ENCODE data around the gene RAPGEF2.
"Not testable (repeated sequence)": the region's sequence is repeated elsewhere in the genome, so short reads cannot be mapped to it uniquely, and the experiment has no call there.

Gene RAPGEF2

DNA sequence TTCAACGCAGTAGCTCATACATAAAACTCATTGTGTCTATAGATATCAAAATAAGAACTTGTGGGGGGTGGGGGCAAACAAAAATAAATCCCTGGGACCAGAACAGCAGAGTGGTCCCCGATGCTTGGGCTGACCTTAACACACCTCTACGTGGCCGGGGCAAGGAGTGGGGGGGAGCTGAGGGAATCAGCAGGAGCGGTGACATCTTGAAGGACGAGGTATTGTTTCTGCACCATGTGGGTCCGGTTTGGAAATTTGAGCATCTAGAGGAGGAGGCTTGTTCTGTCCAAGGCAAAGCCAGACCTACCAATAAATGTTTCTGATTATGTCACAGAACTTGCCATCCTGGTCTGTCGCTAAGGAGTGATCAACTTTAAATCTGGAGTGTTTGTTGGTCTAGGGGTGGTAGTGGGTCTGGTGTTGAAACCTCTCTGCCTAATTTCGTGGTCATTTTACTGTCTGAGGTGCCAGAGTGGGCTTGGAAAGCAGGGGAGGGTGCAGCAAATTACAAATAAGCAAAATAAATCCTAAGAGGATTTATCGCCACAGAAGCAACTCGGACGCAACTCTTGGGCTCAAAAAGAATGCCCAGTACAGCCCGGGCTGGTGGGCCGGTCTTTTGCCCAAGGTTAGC is 774 bp upstream of the RAPGEF2 start:
- no peak for DNase-seq

DNA sequence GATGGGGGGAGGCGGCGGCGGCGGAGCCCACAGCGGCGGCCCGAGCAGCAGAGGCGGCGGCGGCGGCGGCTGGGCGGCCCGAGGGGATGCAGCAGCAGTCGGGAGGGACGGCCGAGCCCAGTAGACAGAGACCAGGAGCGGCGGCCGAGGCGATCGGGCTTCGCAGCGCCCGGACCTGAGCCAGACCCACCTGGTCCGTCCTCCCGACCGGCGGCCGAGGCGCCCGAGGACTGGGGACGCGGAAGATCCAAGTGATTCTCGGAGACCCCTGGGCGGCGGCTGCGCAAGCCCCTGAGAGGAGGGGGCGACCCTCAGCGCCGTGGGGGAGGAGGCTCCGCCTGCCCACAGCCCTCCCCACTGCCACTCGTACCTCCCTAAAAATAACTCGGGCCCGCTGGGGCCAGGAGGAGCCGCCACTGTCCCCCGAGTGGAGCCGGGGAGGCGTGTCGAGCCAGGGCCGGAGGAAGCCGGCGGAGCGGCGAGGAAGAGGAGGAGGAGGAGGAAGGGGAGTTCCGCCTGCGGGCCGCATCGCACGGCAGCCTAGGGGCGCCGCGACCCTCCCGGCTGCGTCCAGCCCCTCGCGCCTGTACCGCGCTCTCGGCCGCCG is 608 bp downstream of the RAPGEF2 start:
- DNase-seq, result peak; percentile 30

DNA sequence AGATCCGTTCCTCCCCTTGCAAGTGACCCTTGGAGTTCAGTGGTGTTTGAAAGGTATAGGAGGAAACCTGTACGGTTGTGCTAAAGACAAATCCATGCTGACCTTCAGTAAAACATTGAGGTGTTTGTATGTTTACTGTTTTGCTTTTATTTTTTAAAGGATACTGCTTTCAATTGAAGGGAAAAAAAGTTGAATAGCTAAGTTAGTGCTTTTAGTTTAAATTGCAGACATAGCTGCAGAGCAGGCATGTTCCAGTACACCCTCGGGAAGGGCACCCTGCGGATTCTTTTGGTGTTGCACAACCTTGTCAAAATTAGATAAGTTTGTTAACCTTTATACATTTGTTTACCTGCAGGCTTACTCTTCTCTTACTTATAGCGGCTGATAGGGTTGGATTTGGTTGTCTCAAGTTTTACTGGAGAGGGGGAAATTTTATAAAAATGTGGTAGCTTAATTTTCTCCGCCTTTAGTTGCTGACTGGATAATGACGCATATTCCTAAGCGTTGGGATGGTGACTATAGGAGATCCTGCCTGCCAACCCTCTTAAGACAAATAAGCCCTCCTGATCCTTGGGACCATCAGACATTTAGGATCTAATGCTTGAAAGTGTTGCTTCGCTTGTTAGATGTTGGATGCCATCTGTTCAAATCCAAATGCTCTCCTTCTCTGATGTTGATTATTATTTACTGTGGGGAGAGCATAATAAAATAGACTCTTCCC is 2.0 kb downstream of the RAPGEF2 start:
- no peak for DNase-seq

DNA sequence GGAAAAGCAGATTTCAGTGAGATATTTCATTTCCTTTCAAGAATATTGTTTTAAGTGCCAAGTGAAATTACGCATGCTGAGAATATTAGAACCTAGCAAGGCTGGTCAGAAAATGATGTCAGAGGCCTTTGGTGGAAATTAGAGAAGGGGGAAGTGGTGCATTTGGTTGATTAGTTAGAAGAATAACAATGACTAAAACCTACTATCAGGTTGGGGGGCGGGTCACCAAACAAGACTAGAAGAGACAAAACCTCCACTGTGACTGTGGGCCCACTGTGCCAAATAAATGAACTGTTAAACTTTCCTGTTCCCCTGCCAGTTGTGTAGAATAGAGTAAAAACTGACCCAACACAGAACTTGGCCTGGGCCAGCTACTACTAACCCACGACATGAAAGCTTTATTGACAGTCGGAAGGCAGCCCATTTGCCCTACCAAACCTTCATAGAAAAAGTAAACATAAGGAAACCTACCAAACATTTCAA is 2.9 kb downstream of the RAPGEF2 start:
- DNase-seq, result no peak

DNA sequence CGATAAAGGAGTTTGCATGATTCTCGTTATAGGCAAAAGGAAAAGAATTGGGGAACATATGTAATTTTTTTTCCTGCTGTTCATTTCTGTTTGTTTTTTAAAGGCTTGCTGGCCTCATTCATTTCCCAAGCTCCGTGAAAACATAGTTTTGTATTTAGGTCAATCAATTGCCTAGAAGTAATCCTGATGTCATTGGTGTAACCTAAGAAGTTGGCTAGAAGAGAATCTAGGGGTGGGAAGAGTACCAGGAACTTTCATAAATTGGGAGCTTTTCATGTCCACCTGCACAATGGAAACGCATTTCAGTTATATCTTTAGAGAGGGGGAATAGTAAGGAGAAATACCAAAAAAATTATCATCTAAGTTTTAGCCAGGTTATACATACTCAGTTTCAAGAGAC is 3.8 kb downstream of the RAPGEF2 start:
- DNase-seq, result no peak

DNA sequence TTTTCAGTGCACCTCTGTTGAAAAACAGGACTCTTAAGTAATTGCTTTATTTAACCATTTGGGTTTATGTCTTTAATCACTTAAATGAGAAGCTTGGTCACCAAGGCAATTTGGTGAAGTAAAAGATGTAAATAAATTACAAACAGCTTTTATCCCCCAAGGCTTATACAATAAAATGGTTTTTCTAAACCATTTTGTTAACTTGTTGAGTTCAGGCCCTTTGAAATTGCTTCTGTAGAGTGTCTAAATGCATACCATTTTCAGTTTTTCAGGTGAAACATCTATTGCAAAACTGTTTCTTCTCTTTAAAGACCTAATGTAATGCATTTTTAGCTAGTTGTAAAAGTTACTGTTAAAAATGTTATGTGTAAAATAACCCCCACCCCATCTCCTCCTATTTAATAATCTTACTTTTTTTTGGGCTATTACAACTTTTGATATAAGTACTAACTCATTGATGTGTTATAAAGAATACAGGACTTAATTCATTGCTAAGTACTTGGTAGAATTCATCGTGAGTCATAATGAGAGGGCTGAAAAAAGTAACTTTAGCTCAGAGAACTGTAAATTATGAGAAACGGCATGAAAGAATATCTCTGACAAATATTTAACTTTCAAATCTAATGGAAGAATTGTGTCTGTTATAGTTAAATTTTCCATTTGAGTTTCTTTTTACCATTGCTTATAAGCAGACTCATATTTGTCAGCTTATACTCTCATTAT is 4.5 kb downstream of the RAPGEF2 start:
- DNase-seq, result no peak

DNA sequence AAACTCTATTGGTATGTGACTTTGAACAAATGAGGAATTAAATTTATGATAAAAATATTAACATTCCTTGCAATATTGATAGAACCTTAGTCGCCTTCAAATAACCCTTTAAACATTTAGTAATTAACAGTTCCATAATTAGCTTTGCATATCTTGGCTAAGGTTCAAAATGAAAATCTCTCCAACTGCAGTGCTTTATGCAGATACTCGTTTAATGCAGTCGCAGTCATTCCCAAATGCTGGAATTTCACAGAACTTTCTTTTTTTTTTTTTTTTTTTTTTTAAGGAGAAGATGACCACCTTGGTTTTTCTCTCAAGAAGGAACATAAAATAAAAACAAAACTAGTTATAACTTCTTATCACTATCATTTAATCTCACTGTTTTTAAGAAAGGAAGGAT is 5.2 kb downstream of the RAPGEF2 start:
- DNase-seq, result no peak

DNA sequence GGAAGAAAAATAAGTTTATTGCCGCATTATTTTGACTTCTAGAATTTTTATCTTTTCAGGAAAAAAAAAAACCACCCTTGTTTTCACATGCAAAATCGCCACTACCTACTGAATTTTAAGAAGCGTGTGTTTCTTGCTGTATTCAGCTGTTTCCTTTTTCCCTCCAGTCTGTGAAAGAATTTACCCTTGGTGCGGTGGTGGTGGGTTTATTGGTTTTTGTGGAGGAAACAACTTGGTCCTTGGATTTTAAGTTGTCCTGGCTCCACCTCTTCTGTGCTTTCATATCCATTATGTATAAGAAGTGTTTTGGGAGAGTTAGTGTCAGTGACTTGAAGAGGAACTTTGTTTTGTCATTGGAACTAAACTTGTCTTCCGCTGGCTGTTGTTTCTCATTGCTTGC is 8.1 kb downstream of the RAPGEF2 start:
- DNase-seq, result no peak

DNA sequence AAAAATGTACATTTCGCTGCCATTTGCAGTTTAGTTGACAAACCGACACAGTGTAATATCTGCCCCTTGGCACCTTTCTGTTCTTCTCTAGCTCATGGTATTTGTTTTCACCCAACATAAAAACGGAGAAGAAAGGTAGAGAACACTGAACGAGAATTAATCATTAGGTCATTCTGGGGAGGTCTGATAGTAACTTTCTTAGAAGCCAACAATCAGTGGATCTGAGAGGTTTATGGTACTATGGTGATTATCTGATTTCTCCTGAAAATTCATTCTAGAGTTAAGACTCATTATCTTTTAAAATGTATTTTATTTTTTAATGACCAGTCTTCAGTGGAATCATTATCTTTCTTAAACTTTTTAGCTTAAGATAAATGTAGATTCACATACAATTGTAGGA is 8.5 kb downstream of the RAPGEF2 start:
- no peak for DNase-seq

DNA sequence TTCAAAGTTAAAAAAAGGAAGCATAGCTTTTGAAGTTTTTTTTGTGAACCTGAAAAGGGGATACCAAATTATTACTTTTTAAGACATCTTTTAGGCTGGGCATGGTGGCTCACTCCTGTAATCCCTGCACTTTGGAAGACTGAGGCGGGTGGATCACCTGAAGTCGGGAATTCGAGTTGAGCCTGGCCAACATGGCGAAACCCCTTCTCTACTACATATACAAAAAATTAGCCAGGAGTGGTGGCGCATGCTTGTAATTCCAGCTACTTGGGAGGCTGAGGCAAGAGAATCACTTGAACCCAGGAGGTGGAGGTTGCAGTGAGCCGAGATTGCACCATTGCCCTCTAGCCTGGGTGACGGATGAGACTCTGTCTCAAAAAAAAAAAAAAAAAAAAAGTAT is 10.5 kb downstream of the RAPGEF2 start:
- not testable (repeated sequence) for DNase-seq

DNA sequence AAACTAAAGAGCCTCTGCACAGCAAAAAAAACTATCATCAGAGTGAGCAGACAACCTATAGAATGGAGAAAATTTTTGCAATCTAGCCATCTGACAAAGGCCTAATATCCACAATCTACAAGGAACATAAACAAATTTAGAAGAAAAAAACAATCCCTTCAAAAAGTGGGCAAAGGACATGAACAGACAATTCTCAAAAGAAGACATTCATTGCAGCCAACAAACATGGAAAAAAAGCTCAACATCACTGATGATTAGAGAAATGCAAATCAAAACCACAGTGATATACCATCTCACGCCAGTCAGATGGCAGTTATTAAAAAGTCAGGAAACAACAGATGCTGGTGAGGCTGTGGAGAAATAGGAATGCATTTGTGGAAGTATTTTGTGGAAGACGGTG is 13.2 kb downstream of the RAPGEF2 start:
- DNase-seq, result not testable (repeated sequence)

DNA sequence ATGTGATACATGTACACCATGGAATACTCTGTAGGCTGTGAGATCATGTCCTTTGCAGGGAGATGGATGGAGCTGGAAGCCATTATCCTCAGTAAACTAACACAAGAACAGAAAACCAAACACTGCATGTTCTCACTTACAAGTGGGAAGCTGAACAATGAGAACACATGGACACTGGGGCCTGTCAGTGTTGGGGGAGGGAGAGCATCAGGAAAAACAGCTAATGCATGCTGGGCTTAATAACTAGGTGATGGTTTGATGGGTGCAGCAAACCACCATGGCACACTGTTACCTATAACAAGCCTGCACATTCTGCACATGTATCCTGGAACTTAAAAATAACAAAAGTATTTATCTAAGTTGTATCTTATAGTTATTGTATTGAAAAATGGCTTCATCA is 13.8 kb downstream of the RAPGEF2 start:
- DNase-seq, result not testable (repeated sequence)

DNA sequence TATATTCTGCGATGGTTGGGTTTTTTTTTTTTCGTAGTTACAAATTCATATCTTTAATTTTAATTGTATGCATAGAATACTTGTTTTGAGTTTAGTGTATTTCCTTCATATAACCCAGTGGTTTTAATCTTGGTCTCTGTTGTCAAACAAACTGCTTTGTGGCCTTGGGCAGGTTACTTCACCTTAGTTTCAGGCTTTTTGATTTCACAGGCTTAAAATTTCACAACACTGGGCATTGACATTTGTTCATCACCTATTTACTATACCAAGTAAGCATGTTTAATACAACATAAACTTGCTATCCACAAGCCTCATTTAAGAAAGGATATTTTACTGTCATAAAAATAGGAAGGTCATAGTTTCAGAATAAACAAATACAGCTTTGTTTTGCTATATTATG is 14.7 kb downstream of the RAPGEF2 start:
- DNase-seq, result no peak

DNA sequence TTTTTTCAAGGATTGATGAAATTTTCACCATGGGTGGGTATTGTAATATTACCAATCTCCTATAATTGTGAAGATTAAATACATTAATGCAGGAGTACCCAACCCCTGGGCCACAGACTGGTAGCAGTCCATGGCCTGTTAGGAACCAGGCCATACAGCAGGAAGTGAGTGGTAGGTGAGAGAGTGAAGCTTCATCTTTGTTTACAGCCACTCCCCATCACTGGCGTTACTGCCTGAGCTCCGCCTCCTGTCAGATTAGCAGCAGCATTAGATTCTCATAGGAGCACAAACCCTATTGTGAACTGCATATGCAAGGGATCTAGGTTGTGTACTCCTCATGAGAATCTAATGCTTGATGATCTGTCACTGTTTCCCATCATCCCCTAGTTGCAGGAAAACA is 15.1 kb downstream of the RAPGEF2 start:
- no peak for DNase-seq

DNA sequence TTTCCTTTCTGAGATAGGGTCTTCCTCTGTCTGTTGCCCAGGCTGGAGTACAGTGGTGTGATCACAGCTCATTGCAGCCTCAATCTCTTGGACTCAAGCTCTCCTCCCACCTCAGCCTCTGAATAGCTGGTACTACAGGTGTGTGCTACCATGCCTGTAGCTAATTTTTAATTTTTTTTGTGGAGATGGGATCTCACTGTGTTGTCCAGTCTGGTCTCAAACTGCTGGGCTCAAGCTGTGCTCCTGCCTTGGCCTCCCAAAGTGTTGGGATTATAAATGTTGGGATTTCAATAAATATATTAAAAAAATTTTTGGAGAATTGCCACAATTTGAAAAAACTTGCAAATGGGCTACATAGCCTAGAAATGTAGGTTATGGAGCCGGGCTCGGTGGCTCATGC is 18.5 kb downstream of the RAPGEF2 start:
- no peak for DNase-seq

DNA sequence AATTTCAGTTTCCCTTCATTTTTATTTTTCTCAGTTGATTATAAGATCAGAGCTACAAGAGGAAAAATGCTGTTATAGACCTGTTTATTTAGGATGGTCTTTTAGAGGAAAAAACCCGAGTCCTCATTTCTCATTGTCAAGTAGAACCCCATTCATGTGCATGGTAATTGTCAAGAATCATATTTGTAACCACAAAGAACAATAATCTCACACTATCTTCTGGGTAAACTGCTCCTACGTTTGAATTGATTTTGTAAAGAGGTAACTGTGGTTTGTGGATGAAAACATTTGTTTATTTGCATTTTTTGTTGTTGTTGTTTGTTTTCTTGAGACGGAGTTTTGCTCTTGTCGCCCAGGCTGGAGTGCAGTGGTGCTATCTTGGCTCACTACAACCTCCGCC is 23.8 kb downstream of the RAPGEF2 start:
- DNase-seq, result no peak

DNA sequence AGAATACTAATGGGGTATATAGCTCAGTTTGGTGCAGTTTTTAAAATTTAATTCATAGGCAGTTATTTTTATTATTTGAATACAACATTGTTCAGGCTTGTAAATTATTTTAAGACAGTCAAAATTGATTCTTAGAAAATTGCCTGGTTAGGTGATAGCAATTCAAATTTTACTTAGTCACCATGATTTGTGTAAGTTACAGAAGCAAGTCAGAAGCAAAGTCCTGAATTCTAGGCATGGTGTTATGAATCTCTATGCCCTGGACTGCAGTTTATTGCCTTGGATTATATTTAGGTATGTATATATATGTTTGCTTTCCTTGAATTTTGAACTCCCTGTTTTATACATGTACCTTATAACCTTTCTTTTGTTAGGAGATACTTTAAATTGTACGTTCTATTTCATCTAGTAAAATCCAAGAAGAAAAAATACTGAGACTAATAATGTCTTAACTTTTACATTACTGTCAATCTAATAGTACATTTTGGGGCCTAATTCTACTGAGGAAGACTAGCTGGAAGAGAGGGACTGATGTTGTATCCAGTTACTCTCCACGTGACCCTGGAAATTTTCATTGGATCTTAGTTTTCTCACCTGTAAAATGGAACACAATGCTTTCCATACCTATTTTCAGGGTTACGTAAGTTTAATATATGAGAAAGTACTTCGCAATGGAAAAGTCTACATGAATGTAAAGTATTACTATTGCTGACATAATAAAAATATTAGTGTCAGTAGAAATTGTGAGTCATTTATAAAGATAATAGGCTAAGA is 25.1 kb downstream of the RAPGEF2 start:
- DNase-seq, result no peak

DNA sequence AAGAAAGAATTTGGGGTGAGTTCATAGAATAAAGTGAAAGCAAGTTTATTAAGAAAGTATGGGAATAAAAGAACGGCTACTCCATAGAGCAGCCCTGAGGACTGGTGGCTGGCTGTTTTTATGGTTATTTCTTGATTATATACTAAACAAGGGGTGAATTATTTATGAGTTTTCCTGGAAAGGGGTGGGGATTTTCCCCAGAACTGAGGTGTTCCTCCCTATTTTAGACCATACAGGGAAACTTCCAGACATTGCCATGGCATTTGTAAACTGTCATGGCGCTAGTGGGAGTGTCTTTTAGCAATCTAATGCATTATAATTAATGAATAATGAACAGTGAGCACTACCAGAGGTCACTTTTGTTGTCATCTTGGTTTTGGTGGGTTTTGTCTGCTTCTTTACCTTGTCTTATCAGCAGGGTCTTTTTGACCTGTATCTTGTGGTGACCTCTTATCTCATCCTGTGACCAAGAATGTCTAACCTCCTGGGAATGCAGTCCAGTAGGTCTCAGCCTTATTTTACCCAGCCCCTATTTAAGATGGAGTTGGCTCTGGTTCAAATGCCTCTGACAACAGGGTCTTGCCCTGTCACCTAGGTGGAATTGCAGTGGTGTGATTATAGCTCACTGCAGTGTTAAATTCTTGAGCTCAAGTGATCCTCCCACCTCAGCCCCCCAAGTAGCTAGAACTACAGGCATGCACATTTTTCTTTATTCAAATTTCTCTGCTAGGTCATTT is 27.1 kb downstream of the RAPGEF2 start:
- no peak for DNase-seq

DNA sequence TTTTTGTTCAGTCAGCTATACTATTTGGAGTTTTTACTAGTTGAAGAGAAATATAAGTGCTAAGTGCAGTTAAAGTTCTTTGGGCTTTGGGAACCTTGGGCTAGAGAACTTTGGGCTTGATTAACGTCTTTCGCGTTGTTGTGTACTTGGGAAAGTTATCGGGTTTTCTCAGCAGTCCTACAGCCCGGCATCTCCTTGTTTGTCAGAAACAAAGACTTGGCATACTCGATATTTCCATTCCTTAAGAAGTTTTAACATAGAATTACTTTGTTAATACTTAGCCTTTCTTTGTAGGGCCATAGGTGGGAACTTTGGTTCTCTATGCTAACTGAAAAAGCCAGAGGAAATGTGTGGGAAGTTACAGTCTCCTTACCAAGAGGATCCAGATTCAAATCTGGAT is 28.7 kb downstream of the RAPGEF2 start:
- DNase-seq, result no peak

DNA sequence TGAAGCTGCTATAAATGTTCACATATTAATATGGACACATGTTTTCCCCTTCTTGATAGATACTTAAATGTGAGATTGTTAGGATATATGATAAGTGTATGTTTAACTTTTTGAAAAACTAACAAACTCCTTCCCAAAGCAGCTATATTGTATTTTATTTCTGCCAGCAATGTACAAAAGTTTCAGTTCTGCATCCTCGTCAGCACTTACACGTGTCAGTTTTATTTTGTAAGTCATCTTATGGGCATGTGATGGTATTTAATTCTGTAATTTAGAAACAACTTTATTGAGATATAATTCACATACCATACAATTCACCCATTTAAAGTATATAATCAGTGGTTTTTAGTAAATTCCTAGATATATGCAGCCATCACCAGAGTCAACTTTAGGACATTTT is 31.6 kb downstream of the RAPGEF2 start:
- no peak for DNase-seq

DNA sequence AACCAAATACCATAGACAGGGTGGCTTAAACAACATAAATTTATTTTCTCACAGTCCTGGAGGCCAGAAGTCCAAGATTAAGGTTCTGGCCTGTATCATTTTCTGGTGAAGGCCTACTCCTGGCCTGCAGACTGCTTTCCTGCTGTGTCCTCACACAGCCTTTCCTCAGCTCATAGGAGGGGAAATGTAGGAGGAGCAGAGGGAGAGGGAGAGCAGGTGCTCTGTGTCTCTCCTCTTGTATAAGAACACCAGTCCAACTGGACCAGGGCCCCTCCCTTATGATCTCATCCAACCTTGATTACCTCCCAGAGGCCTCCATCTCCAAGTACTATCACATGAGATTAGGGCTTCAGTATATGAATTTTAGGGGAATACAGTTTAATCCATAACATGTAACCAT is 34.3 kb downstream of the RAPGEF2 start:
- no peak for DNase-seq

DNA sequence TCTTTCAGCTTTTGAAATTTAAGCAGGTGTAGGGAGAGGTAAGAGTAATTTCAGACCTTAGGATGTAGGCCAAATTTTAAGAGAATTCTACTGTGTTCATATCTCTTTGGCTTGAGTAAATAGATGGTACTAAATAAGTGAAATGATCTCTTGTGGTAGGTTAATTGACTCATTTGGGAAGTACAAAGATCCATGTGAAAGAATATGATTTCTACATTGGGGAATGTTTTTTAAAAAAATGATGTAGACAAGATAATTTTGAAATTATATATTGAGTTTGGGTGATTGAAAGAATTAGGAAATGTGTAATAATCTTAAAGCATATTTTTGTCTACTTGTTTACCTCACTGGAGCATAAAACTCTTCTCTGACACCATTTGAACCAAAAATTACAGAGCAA is 35.6 kb downstream of the RAPGEF2 start:
- no peak for DNase-seq
